SJSA1 (cell line): ENCODE results near the gene GRM1. TPM values are rescaled to one million over a fixed set of nuclear protein-coding genes. Genes with fewer than 3 reads are reported as not detected.

Source experiments
- DNase-seq, 2 experiments: peaks; one replicate each; pipeline ENCODE4 v3.0.0-alpha.2; 2015 to 2020; ENCODE audit warnings: low spot score in 2 of 2, low read depth in 1 of 2
- H3K27ac ChIP-seq: fragments of 250-450 bp; sonication (Bioruptor Pico); 2 replicates; pipeline ENCODE4 v1.5.1; 2020; ENCODE audit warnings: mild to moderate bottlenecking, moderate library complexity
- H3K27me3 ChIP-seq: fragments of 250-450 bp; sonication (Bioruptor Pico); replicated peaks from 2 replicates; pipeline ENCODE4 v1.5.1; 2020; ENCODE audit warnings: mild to moderate bottlenecking, moderate library complexity
- H3K36me3 ChIP-seq: fragments of 250-450 bp; sonication (Bioruptor Pico); 2 replicates; pipeline ENCODE4 v1.5.1; 2020; ENCODE audit warnings: mild to moderate bottlenecking
- H3K4me1 ChIP-seq: fragments of 250-450 bp; sonication (Bioruptor Pico); replicated peaks from 2 replicates; pipeline ENCODE4 v1.6.1; 2021; ENCODE audit warnings: mild to moderate bottlenecking
- H3K4me3 ChIP-seq: fragments of 250-450 bp; sonication (Bioruptor Pico); 2 replicates; pipeline ENCODE4 v1.5.1; 2020; ENCODE audit warnings: mild to moderate bottlenecking
- H3K9me3 ChIP-seq: fragments of 250-450 bp; sonication (Bioruptor Pico); replicated peaks from 2 replicates; pipeline ENCODE4 v1.5.1; 2020; ENCODE audit warnings: mild to moderate bottlenecking
- total RNA-seq: library from RNA; depleted of rRNA; stranded (reverse); fragments of >200 nt; shearing (Covaris generic); gene quantifications from 2 replicates; pipeline ENCODE4 v1.2.3, GENCODE V29; 2014

Gene GRM1
- total RNA-seq, 1 experiment from 2014 or later: not detected

GRCh38 chr6:146305951-146306350 lies 277.1 kb downstream of the GRM1 start:
- H3K36me3 ChIP-seq: no peaks in the 10 kb centered on the region
- no peaks in the 10 kb centered on the region for H3K9me3 ChIP-seq
- no peaks in the 10 kb centered on the region for H3K4me1 ChIP-seq
- no peaks in the 10 kb centered on the region for H3K27me3 ChIP-seq
- no peak overlapping the region for H3K27ac ChIP-seq
- H3K4me3 ChIP-seq: no peak overlapping the region
- no peak for DNase-seq

GRCh38 chr6:146310628-146311027 lies 281.8 kb downstream of the GRM1 start:
- H3K36me3 ChIP-seq: no peaks in the 10 kb centered on the region
- DNase-seq: no peak
- no peaks in the 10 kb centered on the region for H3K4me1 ChIP-seq
- H3K27me3 ChIP-seq: no peaks in the 10 kb centered on the region
- H3K9me3 ChIP-seq: no peaks in the 10 kb centered on the region
- no peak overlapping the region for H3K27ac ChIP-seq
- H3K4me3 ChIP-seq: no peak overlapping the region

GRCh38 chr6:146311079-146311478 lies 282.2 kb downstream of the GRM1 start:
- Histone ChIP-seq H3K9me3 (no peaks in the 10 kb centered on the region), H3K4me1 (no peaks in the 10 kb centered on the region), H3K27ac (no peak overlapping the region), H3K36me3 (no peaks in the 10 kb centered on the region), H3K4me3 (no peak overlapping the region), H3K27me3 (no peaks in the 10 kb centered on the region)
- no peak for DNase-seq

GRCh38 chr6:146312608-146313007 lies 283.7 kb downstream of the GRM1 start:
- Histone ChIP-seq H3K4me1 (no peaks in the 10 kb centered on the region), H3K4me3 (no peak overlapping the region), H3K27me3 (no peaks in the 10 kb centered on the region), H3K27ac (no peak overlapping the region), H3K9me3 (no peaks in the 10 kb centered on the region), H3K36me3 (no peaks in the 10 kb centered on the region)
- no peak for DNase-seq

- H3K9me3 ChIP-seq: no peaks in the 10 kb centered on the region
- no peak overlapping the region for H3K27ac ChIP-seq
- no peaks in the 10 kb centered on the region for H3K27me3 ChIP-seq
- DNase-seq: no peak
- no peaks in the 10 kb centered on the region for H3K4me1 ChIP-seq
- no peaks in the 10 kb centered on the region for H3K36me3 ChIP-seq
- no peak overlapping the region for H3K4me3 ChIP-seq
Measured at GRCh38 chr6:146315381-146316174, 286.7 kb downstream of the GRM1 start.

GRCh38 chr6:146316175-146316495 lies 287.3 kb downstream of the GRM1 start:
- no peaks in the 10 kb centered on the region for H3K9me3 ChIP-seq
- H3K36me3 ChIP-seq: no peaks in the 10 kb centered on the region
- no peaks in the 10 kb centered on the region for H3K4me1 ChIP-seq
- H3K27me3 ChIP-seq: no peaks in the 10 kb centered on the region
- H3K27ac ChIP-seq: no peak overlapping the region
- no peak overlapping the region for H3K4me3 ChIP-seq
- no peak for DNase-seq

- H3K9me3 ChIP-seq: no peaks in the 10 kb centered on the region
- no peaks in the 10 kb centered on the region for H3K36me3 ChIP-seq
- H3K27me3 ChIP-seq: no peaks in the 10 kb centered on the region; the same call in 1 of the 2 replicates
- H3K4me1 ChIP-seq: no peaks in the 10 kb centered on the region
- H3K4me3 ChIP-seq: no peak overlapping the region
- no peak for DNase-seq
- no peak overlapping the region for H3K27ac ChIP-seq
Measured at GRCh38 chr6:146331013-146331412, 302.2 kb downstream of the GRM1 start.

GRCh38 chr6:146335336-146335735 lies 306.5 kb downstream of the GRM1 start:
- Histone ChIP-seq H3K27me3 (no peaks in the 10 kb centered on the region; the same call in 1 of the 2 replicates), H3K9me3 (no peaks in the 10 kb centered on the region)

GRCh38 chr6:146336191-146336590 lies 307.3 kb downstream of the GRM1 start:
- no peaks in the 10 kb centered on the region for H3K9me3 ChIP-seq
- no peak for DNase-seq
- H3K27me3 ChIP-seq: no peaks in the 10 kb centered on the region; the same call in 1 of the 2 replicates
- no peak overlapping the region for H3K27ac ChIP-seq
- no peak overlapping the region for H3K4me3 ChIP-seq
- peaks cover 7% of the 10 kb centered on the region for H3K4me1 ChIP-seq
- no peaks in the 10 kb centered on the region for H3K36me3 ChIP-seq

More at GRCh38 chr6:146335336-146335735, 306.5 kb downstream of the GRM1 start:
- DNase-seq: no peak
- Histone ChIP-seq H3K36me3 (no peaks in the 10 kb centered on the region), H3K4me1 (peaks cover 7% of the 10 kb centered on the region), H3K27ac (no peak overlapping the region), H3K4me3 (no peak overlapping the region)

- no peak for DNase-seq
- no peaks in the 10 kb centered on the region for H3K9me3 ChIP-seq
- H3K27ac ChIP-seq: no peak overlapping the region
- H3K4me1 ChIP-seq: peaks cover 7% of the 10 kb centered on the region
- no peaks in the 10 kb centered on the region for H3K36me3 ChIP-seq
- no peaks in the 10 kb centered on the region; the same call in 1 of the 2 replicates for H3K27me3 ChIP-seq
- no peak overlapping the region for H3K4me3 ChIP-seq
Measured at GRCh38 chr6:146337376-146337775, 308.5 kb downstream of the GRM1 start.

- Histone ChIP-seq H3K27me3 (no peaks in the 10 kb centered on the region; the same call in 1 of the 2 replicates), H3K4me3 (no peak overlapping the region), H3K4me1 (peaks cover 7% of the 10 kb centered on the region), H3K27ac (no peak overlapping the region), H3K9me3 (no peaks in the 10 kb centered on the region), H3K36me3 (no peaks in the 10 kb centered on the region)
- DNase-seq: no peak
Measured at GRCh38 chr6:146339716-146340115, 310.9 kb downstream of the GRM1 start.

GRCh38 chr6:146341493-146342230 lies 312.8 kb downstream of the GRM1 start:
- no peaks in the 10 kb centered on the region for H3K9me3 ChIP-seq
- H3K27ac ChIP-seq: no peak overlapping the region
- no peak overlapping the region for H3K4me3 ChIP-seq
- H3K27me3 ChIP-seq: no peaks in the 10 kb centered on the region; the same call in 1 of the 2 replicates
- H3K36me3 ChIP-seq: no peaks in the 10 kb centered on the region
- H3K4me1 ChIP-seq: peaks cover 7% of the 10 kb centered on the region
- DNase-seq: no peak

GRCh38 chr6:146345598-146345997 lies 316.7 kb downstream of the GRM1 start:
- Histone ChIP-seq H3K9me3 (no peaks in the 10 kb centered on the region), H3K36me3 (no peaks in the 10 kb centered on the region), H3K27me3 (no peaks in the 10 kb centered on the region; the same call in 1 of the 2 replicates), H3K27ac (no peak overlapping the region), H3K4me3 (no peak overlapping the region), H3K4me1 (no peaks in the 10 kb centered on the region)
- DNase-seq: no peak

- no peaks in the 10 kb centered on the region for H3K9me3 ChIP-seq
- no peaks in the 10 kb centered on the region for H3K36me3 ChIP-seq
- H3K4me3 ChIP-seq: no peak overlapping the region
- H3K4me1 ChIP-seq: no peaks in the 10 kb centered on the region
- H3K27me3 ChIP-seq: no peaks in the 10 kb centered on the region; the same call in 1 of the 2 replicates
- no peak for DNase-seq
- H3K27ac ChIP-seq: no peak overlapping the region
Measured at GRCh38 chr6:146347090-146347489, 318.2 kb downstream of the GRM1 start.
